DOHH2 (cell line): ENCODE results near the gene PRDM2.

Experiments
- CTCF ChIP-seq: fragments of 200-600 bp; sonication (generic); IDR thresholded peaks from one replicate; pipeline ENCODE4 v1.5.1; 2014; ENCODE audit warnings: antibody characterized with exemption, mild to moderate bottlenecking, low read depth, low read length; ENCODE audit not compliant: poor library complexity, severe bottlenecking
- EZH2phosphoT487 ChIP-seq: fragments of 200-600 bp; sonication (generic); IDR thresholded peaks from 2 replicates; pipeline ENCODE4 v1.6.1; 2017; ENCODE audit warnings: borderline replicate concordance, mild to moderate bottlenecking, antibody characterized with exemption, low read length, moderate library complexity, mixed read lengths

- TF ChIP-seq CTCF = no peak
- no peak for TF ChIP-seq EZH2phosphoT487
These were observed 116.2 kb downstream of the PRDM2 start for GRCh38 chr1:13816016-13816760.
